ENCODE data around the gene MYT1.
"Not testable (repeated sequence)": the region's sequence is repeated elsewhere in the genome, so short reads cannot be mapped to it uniquely, and the experiment has no call there.

DNA sequence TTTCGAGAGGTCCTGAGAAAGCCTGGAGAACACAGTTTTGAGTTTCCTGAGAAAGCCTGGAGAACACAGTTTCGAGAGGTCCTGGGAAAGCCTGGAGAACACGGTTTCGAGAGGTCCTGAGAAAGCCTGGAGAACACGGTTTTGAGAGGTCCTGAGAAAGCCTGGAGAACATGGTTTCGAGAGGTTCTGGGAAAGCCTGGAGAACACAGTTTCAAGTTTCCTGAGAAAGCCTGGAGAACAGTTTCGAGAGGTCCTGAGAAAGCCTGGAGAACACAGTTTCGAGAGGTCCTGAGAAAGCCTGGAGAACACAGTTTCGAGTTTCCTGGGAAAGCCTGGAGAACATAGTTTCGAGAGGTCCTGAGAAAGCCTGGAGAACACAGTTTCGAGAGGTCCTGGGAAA lies 40.7 kb upstream of the MYT1 start:
- TF ChIP-seq ZFX (IDR thresholded peaks at IDR 0.05; ENCODE audit: borderline replicate concordance); CTCF (IDR thresholded peaks at IDR 0.05): not testable (repeated sequence)

Measured in 22Rv1 (cell line).